HCT116 (cell line): ENCODE results near the gene FADS6. TPM values are rescaled to one million over a fixed set of nuclear protein-coding genes. Genes with fewer than 3 reads are reported as not detected.

Experiments used
- ATAC-seq: fragments of 200-7000 bp; cut with Tn5 transposase; 2 replicates; pipeline ENCODE4 v1.9.1; 2020; ENCODE audit warnings: mild to moderate bottlenecking, moderate library complexity
- BruUV-seq: library from RNA; stranded (reverse); fragments of 400-500 nt; replicated peaks from 2 replicates; lab custom pipeline; 2021; lab: Mats Ljungman, UMichigan
- CTCF ChIA-PET: fragments of 300-600 bp; sonication (Branson Sonifier 250); formaldehyde crosslinking; loops from one replicate; lab custom pipeline; 2021; ENCODE audit warnings: antibody characterized with exemption; lab: Charles Lee
- POLR2A ChIA-PET: fragments of 300-600, 350-600 bp; sonication (Branson Sonifier 250); formaldehyde crosslinking; loops from one replicate; lab custom pipeline; 2021; ENCODE audit warnings: antibody characterized with exemption; lab: Charles Lee
- RAD21 ChIA-PET, 2 experiments: fragments of 300-600 bp; sonication (Branson Sonifier 250); formaldehyde crosslinking; loops; one replicate each; lab custom pipeline; 2023; ENCODE audit warnings: low total read pairs in 2 of 2; ENCODE audit not compliant: uncharacterized antibody in 2 of 2, unreplicated experiment in 2 of 2, low non-redundant PET in 1 of 2; lab: Charles Lee
- DNase-seq: peaks from one replicate; pipeline ENCODE4 v3.0.0-alpha.2; 2010; ENCODE audit warnings: low read depth, low spot score
- H2AFZ ChIP-seq: fragments of 200-600 bp; shearing (Covaris generic), sonication (generic); 2 replicates; pipeline ENCODE4 v1.6.1; 2017; ENCODE audit warnings: low read depth, mixed run types, mixed read lengths, antibody characterized with exemption, low read length; ENCODE audit not compliant: poor library complexity, severe bottlenecking
- H3K27ac ChIP-seq: 2 replicates; pipeline ENCODE4 v1.5.1; 2012; ENCODE audit warnings: low read depth, low read length
- H3K27me3 ChIP-seq: fragments of 200-600 bp; sonication (generic); 2 replicates; pipeline ENCODE4 v1.6.1; 2016; ENCODE audit warnings: mixed run types, low read length, mixed read lengths; ENCODE audit not compliant: insufficient read depth
- H3K36me3 ChIP-seq, 2 experiments: fragments of 200-500 bp in 1 of 2; fragments of 200-600 bp in 1 of 2; sonication (Bioruptor generic) in 1 of 2; sonication (generic) in 1 of 2; 2 replicates each; pipeline versions ENCODE4 v1.5.1 to v1.6.1; 2014 to 2016; ENCODE audit warnings: low read length in 2 of 2, inconsistent platforms in 1 of 2, mixed read lengths in 1 of 2, mixed run types in 1 of 2; ENCODE audit not compliant: insufficient read depth in 2 of 2, control insufficient read depth in 1 of 2
- H3K4me1 ChIP-seq, 2 experiments: fragments of 200-600 bp in 1 of 2; sonication (generic) in 1 of 2; 2 replicates each; pipeline versions ENCODE4 v1.5.1 to v1.6.1; 2012 to 2017; ENCODE audit warnings: low read length in 2 of 2, inconsistent platforms in 1 of 2, mild to moderate bottlenecking in 1 of 2, mixed read lengths in 1 of 2, mixed run types in 1 of 2, moderate library complexity in 1 of 2; ENCODE audit not compliant: insufficient read depth in 2 of 2, control insufficient read depth in 1 of 2
- H3K4me2 ChIP-seq: fragments of 200-600 bp; sonication (generic); 2 replicates; pipeline ENCODE4 v1.6.1; 2017; ENCODE audit warnings: mixed run types, low read length, mixed read lengths
- H3K4me3 ChIP-seq, 2 experiments: fragments of 200-600 bp in 1 of 2; sonication (generic) in 1 of 2; replicated peaks in 1 of 2; 2 replicates each; pipeline ENCODE4 v1.5.1; 2011 to 2016; ENCODE audit warnings: low read length in 2 of 2, control low read depth in 1 of 2, low read depth in 1 of 2, mild to moderate bottlenecking in 1 of 2, mixed read lengths in 1 of 2, mixed run types in 1 of 2
- H3K79me2 ChIP-seq: fragments of 200-600 bp; sonication (generic); 2 replicates; pipeline ENCODE4 v1.6.1; 2017; ENCODE audit warnings: mild to moderate bottlenecking, mixed run types, low read length, moderate library complexity, mixed read lengths; ENCODE audit not compliant: insufficient read depth
- H3K9ac ChIP-seq: fragments of 200-600 bp; sonication (generic); 2 replicates; pipeline ENCODE4 v1.6.1; 2016; ENCODE audit warnings: low read length, mixed read lengths
- H3K9me2 ChIP-seq: fragments of 200-600 bp; sonication (generic), shearing (Covaris generic); 2 replicates; pipeline ENCODE4 v1.6.1; 2017; ENCODE audit warnings: mixed run types, mild to moderate bottlenecking, moderate library complexity; ENCODE audit not compliant: insufficient read depth
- H3K9me3 ChIP-seq, 2 experiments: fragments of 200-500 bp in 1 of 2; fragments of 200-600 bp in 1 of 2; sonication (Bioruptor generic) in 1 of 2; sonication (generic) in 1 of 2; 2 replicates each; pipeline ENCODE4 v1.6.1; 2014 to 2017; ENCODE audit warnings: low read length in 2 of 2, mixed read lengths in 2 of 2, inconsistent platforms in 1 of 2, low read depth in 1 of 2, mild to moderate bottlenecking in 1 of 2, mixed run types in 1 of 2, moderate library complexity in 1 of 2; ENCODE audit not compliant: control insufficient read depth in 1 of 2, insufficient read depth in 1 of 2
- H4K20me1 ChIP-seq: fragments of 200-600 bp; sonication (generic), shearing (Covaris generic); 2 replicates; pipeline ENCODE4 v1.6.1; 2017; ENCODE audit warnings: mixed run types, mild to moderate bottlenecking, moderate library complexity; ENCODE audit not compliant: insufficient read depth
- CTCF ChIP-seq, 3 experiments: fragments of 200-600 bp in 1 of 3; sonication (generic) in 1 of 3; IDR thresholded peaks in 2 of 3; conservative IDR thresholded peaks in 1 of 3; 2 replicates each; pipeline ENCODE4 v1.5.1; 2012 to 2017; ENCODE audit warnings: low read depth in 2 of 3, low read length in 2 of 3, antibody characterized with exemption in 1 of 3, borderline replicate concordance in 1 of 3, control low read depth in 1 of 3, mild to moderate bottlenecking in 1 of 3, mixed read lengths in 1 of 3, mixed run types in 1 of 3, moderate library complexity in 1 of 3; ENCODE audit not compliant: insufficient read depth in 1 of 3
- ELF1 ChIP-seq: IDR thresholded peaks from 2 replicates; pipeline ENCODE4 v1.6.1; 2012; ENCODE audit warnings: low read depth, borderline replicate concordance
- EZH2phosphoT487 ChIP-seq: fragments of 200-600 bp; IDR thresholded peaks from 2 replicates; pipeline ENCODE4 v1.6.1; 2018; ENCODE audit warnings: antibody characterized with exemption, borderline replicate concordance
- FOSL1 ChIP-seq: IDR thresholded peaks from 2 replicates; pipeline ENCODE4 v1.6.1; 2012; ENCODE audit warnings: low read depth
- JUND ChIP-seq: IDR thresholded peaks from 2 replicates; pipeline ENCODE4 v1.6.1; 2012
- MAX ChIP-seq: IDR thresholded peaks from 2 replicates; pipeline ENCODE4 v1.6.1; 2012
- POLR2AphosphoS5 ChIP-seq: IDR thresholded peaks from 2 replicates; pipeline ENCODE4 v1.6.1; 2011; ENCODE audit warnings: mild to moderate bottlenecking, low read depth, low read length, moderate library complexity
- RAD21 ChIP-seq: IDR thresholded peaks from 2 replicates; pipeline ENCODE4 v1.6.1; 2012; ENCODE audit warnings: low read depth, mild to moderate bottlenecking
- REST ChIP-seq: IDR thresholded peaks from 2 replicates; pipeline ENCODE4 v1.6.1; 2012; ENCODE audit warnings: low read depth
- SIN3A ChIP-seq: IDR thresholded peaks from 2 replicates; pipeline ENCODE4 v1.6.1; 2012; ENCODE audit warnings: low read depth
- SP1 ChIP-seq: IDR thresholded peaks from 2 replicates; pipeline ENCODE4 v1.6.1; 2012; ENCODE audit warnings: low read depth
- SRF ChIP-seq: IDR thresholded peaks from 2 replicates; pipeline ENCODE4 v1.6.1; 2012; ENCODE audit warnings: low read depth
- ZBTB33 ChIP-seq: IDR thresholded peaks from 2 replicates; pipeline ENCODE4 v1.6.1; 2011; ENCODE audit warnings: mild to moderate bottlenecking, low read length, moderate library complexity; ENCODE audit not compliant: insufficient replicate concordance; ENCODE audit errors: extremely low read depth
- ZFX ChIP-seq: fragments of 450-650 bp; IDR thresholded peaks from 2 replicates; pipeline ENCODE4 v1.6.1; 2017
- ZNF274 ChIP-seq: fragments of 200-500 bp; sonication (Bioruptor generic); IDR thresholded peaks from 2 replicates; pipeline ENCODE4 v1.6.1; 2014; ENCODE audit warnings: mild to moderate bottlenecking, low read depth, low read length, inconsistent platforms
- intact Hi-C: fragments of 100-400 bp; cut with micrococcal nuclease; formaldehyde crosslinking; loops from 2 replicates; pipeline ENCODE4 v1.10.0; 2022
- total RNA-seq: library from RNA; stranded (reverse); gene quantifications from one replicate; pipeline ENCODE4 v1.2.1, GENCODE V29; 2021; ENCODE audit not compliant: unreplicated experiment

Gene FADS6
- total RNA-seq, 1 experiment from 2014 or later, result not detected

- Histone ChIP-seq H3K36me3 (no peaks in the 10 kb centered on the region), H3K4me2 (no peak overlapping the region), H3K9ac (no peak overlapping the region), H2AFZ (no peak overlapping the region), H3K79me2 (no peaks in the 10 kb centered on the region), H3K9me3 (no peaks in the 10 kb centered on the region), H3K27ac (no peak overlapping the region; the same call in 1 of the 2 replicates), H4K20me1 (no peaks in the 10 kb centered on the region), H3K4me3 (no peak overlapping the region), H3K9me2 (no peaks in the 10 kb centered on the region), H3K27me3 (no peaks in the 10 kb centered on the region), H3K4me1 (no peaks in the 10 kb centered on the region)
- ChIA-PET POLR2A (no interaction called here), CTCF (interaction anchor here (1.6 to 3.6 kb wide), 2 partner anchors 9 to 28 kb away, joined by 4 to 14 read pairs; no protein-coding TSS in a partner anchor), RAD21 (no interaction called here)
- BruUV-seq, result no TSS peak
- TF ChIP-seq CTCF (IDR thresholded peaks at IDR 0.05 in 2 of 3, conservative IDR thresholded peaks at IDR 0.05 in 1 of 3; ENCODE audit: borderline replicate concordance in 1 of 3, insufficient read depth in 1 of 3, low read depth in 2 of 3, low read length in 2 of 3) (no peak), FOSL1 (no peak), RAD21 (no peak), SP1 (no peak), MAX (no peak), REST (no peak), SRF (no peak), ZBTB33 (no peak), ZNF274 (no peak), ZFX (no peak; the same call in 1 of the 2 replicates), SIN3A (no peak), ELF1 (no peak), JUND (no peak), EZH2phosphoT487 (no peak), POLR2AphosphoS5 (no peak)
- DNase-seq (no peak), ATAC-seq (no peak)
- intact Hi-C loops, result no loop called here
These were observed 59.7 kb downstream of the FADS6 start for GRCh38 chr17:74833501-74834377.
